ENCODE data around the gene HNRNPA3.
"Not testable (repeated sequence)": the region's sequence is repeated elsewhere in the genome, so short reads cannot be mapped to it uniquely, and the experiment has no call there.

HNRNPA3 gene

GRCh38 chr2:177211169-177211568 lies 1.4 kb upstream of the HNRNPA3 start:
- TF ChIP-seq ZNF274 (IDR thresholded peaks at IDR 0.05; ENCODE audit: low read depth, low read length), result no peak
- H3K4me3 ChIP-seq (ENCODE audit: low read length), result peak overlapping the region; percentile 79; the same call in 1 of the 2 replicates

- no peak for TF ChIP-seq ZNF274 (IDR thresholded peaks at IDR 0.05; ENCODE audit: low read depth, low read length)
- peak overlapping the region; percentile 79 for H3K4me3 ChIP-seq (ENCODE audit: low read length)
Observed at GRCh38 chr2:177211576-177212105, 953 bp upstream of the HNRNPA3 start.

- TF ChIP-seq ZNF274 (IDR thresholded peaks at IDR 0.05; ENCODE audit: low read depth, low read length), result no peak
- H3K4me3 ChIP-seq (ENCODE audit: low read length), result peak overlapping the region; percentile 100
Observed at GRCh38 chr2:177212891-177213856, 580 bp downstream of the HNRNPA3 start.

GRCh38 chr2:177217247-177217843 lies 4.8 kb downstream of the HNRNPA3 start:
- no peak overlapping the region for H3K4me3 ChIP-seq (ENCODE audit: low read length)
- TF ChIP-seq ZNF274 (IDR thresholded peaks at IDR 0.05; ENCODE audit: low read depth, low read length), result no peak

- not testable (repeated sequence) for H3K4me3 ChIP-seq (ENCODE audit: low read length)
Observed at GRCh38 chr2:177219787-177220186, 7.2 kb downstream of the HNRNPA3 start.

GRCh38 chr2:177221534-177221933 lies 8.9 kb downstream of the HNRNPA3 start:
- no peak for TF ChIP-seq ZNF274 (IDR thresholded peaks at IDR 0.05; ENCODE audit: low read depth, low read length)
- no peak overlapping the region for H3K4me3 ChIP-seq (ENCODE audit: low read length)

GRCh38 chr2:177221970-177222369 lies 9.4 kb downstream of the HNRNPA3 start:
- no peak for TF ChIP-seq ZNF274 (IDR thresholded peaks at IDR 0.05; ENCODE audit: low read depth, low read length)
- H3K4me3 ChIP-seq (ENCODE audit: low read length), result no peak overlapping the region

GRCh38 chr2:177223436-177223835 lies 10.8 kb downstream of the HNRNPA3 start:
- not testable (repeated sequence) for H3K4me3 ChIP-seq (ENCODE audit: low read length)

- no peak overlapping the region for H3K4me3 ChIP-seq (ENCODE audit: low read length)
- no peak for TF ChIP-seq ZNF274 (IDR thresholded peaks at IDR 0.05; ENCODE audit: low read depth, low read length)
Observed at GRCh38 chr2:177225965-177226360, 13.4 kb downstream of the HNRNPA3 start.

GRCh38 chr2:177229442-177230242 lies 17.0 kb downstream of the HNRNPA3 start:
- TF ChIP-seq ZNF274 (IDR thresholded peaks at IDR 0.05; ENCODE audit: low read depth, low read length), result no peak
- H3K4me3 ChIP-seq (ENCODE audit: low read length), result no peak overlapping the region

- H3K4me3 ChIP-seq (ENCODE audit: low read length), result no peak overlapping the region
- TF ChIP-seq ZNF274 (IDR thresholded peaks at IDR 0.05; ENCODE audit: low read depth, low read length), result no peak
Observed at GRCh38 chr2:177231270-177231669, 18.7 kb downstream of the HNRNPA3 start.

- no peak for TF ChIP-seq ZNF274 (IDR thresholded peaks at IDR 0.05; ENCODE audit: low read depth, low read length)
Observed at GRCh38 chr2:177232098-177232704, 19.6 kb downstream of the HNRNPA3 start.

GRCh38 chr2:177234267-177234666 lies 21.7 kb downstream of the HNRNPA3 start:
- TF ChIP-seq ZNF274 (IDR thresholded peaks at IDR 0.05; ENCODE audit: low read depth, low read length), result no peak
- no peak overlapping the region for H3K4me3 ChIP-seq (ENCODE audit: low read length)

More at GRCh38 chr2:177232098-177232704, 19.6 kb downstream of the HNRNPA3 start:
- H3K4me3 ChIP-seq (ENCODE audit: low read length), result no peak overlapping the region
